ENCODE results near the gene MUC2.

DNA sequence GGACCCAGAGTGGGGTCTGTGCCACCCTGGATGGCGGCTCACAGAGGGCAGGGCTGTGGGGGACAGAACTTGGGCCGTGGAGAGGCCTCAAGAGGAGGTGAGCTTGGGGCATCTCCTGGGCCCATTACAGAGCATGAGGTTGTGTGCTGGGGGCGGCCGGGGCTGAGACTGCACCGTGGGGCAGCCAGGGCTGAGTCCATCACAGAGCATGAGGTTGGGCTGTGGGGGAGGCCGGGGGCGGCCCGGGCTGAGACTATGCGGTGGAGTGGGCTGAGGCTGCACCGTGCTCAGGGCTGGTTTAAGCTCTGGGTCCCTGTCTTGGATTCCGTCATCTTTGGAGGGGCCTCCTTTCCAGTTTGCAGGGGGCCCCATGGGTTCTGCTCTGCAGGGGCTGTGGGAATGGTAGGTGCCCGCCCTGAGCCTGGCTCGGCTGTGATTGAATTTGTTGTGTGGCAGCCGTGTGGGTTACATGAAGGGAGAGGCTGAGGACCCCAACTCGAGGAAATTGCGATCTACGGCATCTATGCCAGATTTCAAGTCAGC, 45.0 kb downstream of the MUC2 start:
- TF ChIP-seq, protein P1, sequence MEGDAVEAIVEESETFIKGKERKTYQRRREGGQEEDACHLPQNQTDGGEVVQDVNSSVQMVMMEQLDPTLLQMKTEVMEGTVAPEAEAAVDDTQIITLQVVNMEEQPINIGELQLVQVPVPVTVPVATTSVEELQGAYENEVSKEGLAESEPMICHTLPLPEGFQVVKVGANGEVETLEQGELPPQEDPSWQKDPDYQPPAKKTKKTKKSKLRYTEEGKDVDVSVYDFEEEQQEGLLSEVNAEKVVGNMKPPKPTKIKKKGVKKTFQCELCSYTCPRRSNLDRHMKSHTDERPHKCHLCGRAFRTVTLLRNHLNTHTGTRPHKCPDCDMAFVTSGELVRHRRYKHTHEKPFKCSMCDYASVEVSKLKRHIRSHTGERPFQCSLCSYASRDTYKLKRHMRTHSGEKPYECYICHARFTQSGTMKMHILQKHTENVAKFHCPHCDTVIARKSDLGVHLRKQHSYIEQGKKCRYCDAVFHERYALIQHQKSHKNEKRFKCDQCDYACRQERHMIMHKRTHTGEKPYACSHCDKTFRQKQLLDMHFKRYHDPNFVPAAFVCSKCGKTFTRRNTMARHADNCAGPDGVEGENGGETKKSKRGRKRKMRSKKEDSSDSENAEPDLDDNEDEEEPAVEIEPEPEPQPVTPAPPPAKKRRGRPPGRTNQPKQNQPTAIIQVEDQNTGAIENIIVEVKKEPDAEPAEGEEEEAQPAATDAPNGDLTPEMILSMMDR (IDR thresholded peaks at IDR 0.05) = no peak
- no peak for TF ChIP-seq POLR2A (IDR thresholded peaks at IDR 0.05)
